Epidermal melanocyte (primary cell): Measurements from ENCODE around the gene CIAO3.
"Not testable (repeated sequence)": the region's sequence is repeated elsewhere in the genome, so short reads cannot be mapped to it uniquely, and the experiment has no call there.

Source experiments
- DNase-seq: peaks from one replicate; pipeline ENCODE4 v3.0.0; 2011; ENCODE audit warnings: low spot score; ENCODE audit not compliant: insufficient read length

CIAO3 gene

DNA sequence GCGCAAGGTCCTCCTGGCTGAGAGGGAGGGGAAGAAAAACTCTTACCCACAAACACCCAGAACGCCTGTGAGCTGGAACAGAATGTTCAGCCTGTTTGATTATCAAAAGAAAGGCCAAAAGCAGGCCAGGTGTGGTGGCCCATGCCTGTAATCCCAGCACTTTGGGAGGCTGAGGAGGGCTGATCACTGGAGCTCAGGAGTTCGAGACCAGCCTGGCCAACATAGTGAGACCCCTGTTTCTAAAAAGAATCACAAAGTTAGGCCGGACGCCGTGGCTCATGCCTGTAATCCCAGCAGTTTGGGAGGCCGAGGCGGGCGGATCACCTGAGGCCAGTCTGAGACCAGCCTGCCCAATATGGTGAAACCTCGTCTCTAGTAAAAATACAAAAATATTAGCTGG is 35.5 kb upstream of the CIAO3 start:
- not testable (repeated sequence) for DNase-seq

DNA sequence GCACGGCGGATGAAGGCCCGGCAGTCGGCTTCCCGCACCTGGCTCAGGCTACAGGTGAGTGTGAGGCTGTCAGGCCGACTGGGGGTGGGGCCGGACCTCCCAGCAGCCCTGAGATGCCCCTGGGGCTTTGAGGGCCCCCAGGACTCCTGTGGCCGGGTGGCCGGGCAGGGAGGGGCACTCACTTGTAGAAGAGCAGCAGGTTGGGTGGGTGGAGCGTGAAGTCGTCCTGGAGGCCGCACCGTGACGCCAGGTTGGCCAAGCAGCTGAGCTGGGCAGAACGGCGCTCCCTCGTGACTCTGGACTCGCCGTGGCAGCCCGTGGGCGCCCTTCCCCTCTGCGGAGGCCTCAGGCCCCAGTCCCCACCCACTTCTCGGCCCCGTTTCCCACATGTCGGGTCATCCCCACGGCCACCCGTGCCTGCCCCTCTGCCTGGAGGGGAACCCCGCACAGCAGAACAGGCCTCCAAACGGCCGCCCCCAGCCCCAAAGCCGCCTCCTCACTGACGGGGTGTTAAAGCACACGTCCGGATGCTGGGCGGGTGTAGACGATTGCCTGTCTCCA is 34.5 kb upstream of the CIAO3 start:
- no peak for DNase-seq

DNA sequence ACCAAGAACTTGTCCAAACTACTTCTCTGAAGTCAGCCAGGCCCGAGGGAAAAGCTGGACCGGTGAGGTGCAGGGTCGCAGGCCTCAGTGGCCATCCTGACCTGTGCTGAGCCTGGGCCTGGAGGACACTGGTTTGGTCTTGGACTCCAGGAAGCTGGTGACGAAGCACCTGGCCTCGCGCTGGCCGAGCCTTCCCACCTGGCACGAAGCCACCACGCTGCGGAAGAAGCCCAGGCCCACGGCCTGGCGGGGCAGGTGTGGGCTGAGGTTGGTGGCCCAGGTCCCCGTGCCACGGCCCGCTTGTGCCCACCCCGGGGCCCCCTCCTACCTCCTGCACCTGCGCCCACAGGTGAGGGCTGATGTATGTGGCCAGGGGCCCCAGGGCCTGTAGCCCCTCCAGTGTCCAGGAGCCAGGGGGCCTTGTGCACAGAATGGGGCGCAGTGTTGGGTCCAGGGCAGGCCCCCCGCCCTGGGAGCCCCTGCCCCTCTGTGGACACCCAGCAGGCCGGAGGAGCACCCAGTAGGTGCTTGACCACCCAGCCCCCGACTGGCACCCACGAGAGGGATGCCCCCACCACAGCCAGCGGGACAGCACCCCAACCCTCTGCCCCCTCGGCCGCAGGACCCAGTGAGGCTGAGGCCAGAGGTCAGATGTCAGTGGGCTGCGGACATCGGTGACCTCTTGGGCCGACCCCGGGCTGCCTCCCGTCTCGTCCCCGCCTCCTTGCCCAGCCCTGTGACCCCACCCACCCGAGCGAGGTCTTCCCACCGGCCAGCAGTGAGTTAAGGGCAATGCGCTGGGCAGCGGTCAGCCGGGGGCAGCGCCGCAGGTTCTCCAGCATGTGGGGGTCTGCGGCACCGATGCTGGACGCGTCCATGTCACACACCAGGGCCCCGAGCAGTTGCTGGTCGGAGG is 33.5 kb upstream of the CIAO3 start:
- DNase-seq = no peak

DNA sequence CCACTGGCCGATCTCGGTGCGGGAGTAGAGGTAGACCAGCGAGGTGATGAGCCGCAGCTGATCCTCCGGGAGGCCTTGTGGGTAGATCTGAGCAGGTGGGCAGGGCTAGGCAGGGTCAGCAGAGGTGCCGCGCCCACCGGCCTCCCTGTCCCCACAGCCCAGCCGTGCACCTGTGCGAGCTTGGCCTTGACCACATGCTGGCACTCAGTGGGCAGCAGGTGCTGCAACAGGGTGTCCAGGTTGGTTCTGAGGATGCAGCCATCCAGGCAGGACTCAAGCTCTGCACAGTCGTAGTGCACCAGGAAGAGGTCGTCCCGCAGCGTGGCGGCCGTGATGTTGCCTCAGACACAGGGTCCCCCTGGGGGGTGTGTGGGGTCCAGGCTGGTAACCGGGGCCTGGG is 32.2 kb upstream of the CIAO3 start:
- DNase-seq = no peak

DNA sequence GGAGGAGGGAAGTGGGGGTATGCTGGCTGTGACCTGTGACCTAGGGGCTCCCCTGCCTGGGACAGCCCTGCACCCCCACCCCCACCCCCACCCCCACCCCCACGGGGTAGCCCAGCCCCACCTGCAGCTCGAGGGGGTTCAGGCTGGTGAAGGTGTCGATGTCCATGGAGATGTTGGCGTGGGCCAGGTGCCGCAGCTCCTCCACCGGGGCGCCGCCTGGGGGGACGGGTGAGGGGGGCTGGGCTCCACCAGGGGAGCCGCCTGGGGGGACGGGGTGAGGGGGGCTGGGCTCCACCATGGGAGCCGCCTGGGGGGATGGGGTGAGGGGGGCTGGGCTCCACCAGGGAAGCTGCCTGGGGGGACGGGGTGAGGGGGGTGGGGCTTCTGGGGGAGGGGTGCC is 29.6 kb upstream of the CIAO3 start:
- no peak for DNase-seq

DNA sequence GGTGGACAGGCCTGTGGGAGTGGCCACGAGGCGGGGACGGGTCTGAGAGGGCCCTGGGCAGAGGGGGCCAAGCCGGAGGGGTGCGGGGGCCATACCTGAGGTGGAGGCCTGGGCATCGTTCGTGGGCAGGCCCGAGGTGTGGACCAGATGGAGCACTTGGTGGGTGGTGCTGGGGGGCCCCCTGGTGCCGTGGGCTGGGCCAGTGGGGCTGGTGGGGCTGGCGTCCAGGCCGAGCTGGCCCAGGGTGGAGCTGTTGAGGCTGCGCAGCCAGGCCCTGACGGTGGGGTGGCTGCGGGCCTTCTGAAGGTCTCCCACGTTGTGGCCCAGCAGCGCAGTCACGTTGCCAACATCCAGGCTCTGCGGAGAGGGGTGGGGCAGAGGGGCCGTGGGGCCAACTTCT is 29.1 kb upstream of the CIAO3 start:
- DNase-seq = no peak

DNA sequence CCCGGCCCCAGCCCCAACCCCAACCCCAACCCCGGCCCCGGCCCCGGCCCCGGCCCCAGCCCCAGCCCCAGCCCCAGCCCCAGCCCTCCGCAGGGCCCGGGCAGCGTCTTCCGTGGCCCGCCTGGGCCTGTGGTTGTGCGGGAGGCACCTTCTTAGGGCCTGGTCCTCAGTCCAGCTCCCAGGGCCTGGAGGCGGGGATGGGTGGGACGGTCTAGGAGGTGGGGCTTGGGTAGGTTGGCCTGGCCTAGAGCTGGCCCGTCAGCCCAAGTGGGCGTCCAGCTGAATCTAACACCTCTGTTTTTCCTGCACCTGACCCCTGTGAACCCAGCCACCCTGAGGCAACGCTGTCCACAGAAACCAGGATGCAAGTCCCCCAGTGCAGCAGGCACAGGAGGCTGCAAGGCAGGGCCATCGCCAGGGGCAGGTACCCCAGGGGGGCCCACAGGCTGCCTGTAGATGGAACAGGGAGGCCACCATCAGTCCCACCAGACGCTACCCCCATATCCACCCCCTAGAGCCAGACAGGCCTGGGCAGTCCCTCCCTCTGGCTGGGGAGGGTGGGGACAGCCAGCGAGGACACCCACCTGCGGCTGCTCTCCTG is 28.5 kb upstream of the CIAO3 start:
- DNase-seq = no peak

DNA sequence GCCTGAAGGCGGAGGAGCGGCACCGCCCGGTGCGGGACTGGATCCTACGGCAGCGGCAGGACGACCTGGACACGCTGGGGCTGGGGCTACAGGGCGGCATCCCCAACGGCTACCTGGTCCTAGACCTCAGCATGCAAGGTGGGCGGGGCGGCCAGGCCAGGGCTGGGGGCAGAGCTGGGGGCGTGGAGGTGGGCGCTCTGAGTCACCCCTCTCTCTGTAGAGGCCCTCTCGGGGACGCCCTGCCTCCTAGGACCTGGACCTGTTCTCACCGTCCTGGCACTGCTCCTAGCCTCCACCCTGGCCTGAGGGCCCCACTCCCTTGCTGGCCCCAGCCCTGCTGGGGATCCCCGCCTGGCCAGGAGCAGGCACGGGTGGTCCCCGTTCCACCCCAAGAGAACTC is 27.6 kb upstream of the CIAO3 start:
- DNase-seq = no peak

DNA sequence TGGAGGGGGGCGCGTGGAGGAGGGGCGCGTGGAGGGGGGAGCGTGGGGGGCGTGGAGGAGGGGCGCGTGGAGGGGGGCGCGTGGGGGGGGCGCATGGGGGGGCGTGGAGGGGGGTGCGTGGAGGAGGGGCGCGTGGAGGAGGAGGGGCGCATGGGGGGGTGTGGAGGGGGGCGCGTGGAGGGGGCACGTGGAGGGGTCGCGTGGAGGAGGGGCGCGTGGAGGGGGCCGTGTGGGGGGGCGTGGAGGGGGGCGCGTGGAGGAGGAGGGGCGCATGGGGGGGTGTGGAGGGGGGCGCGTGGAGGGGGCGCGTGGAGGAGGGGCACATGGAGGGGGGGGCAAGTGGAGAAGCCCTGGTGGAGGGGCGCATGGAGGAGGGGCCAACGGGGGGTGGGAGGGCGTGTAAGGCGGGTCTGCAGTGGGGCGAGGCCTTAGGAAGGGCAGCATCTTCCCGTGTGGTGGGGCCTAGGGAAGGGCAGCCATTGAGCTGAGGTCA is 27.0 kb upstream of the CIAO3 start:
- no peak for DNase-seq

DNA sequence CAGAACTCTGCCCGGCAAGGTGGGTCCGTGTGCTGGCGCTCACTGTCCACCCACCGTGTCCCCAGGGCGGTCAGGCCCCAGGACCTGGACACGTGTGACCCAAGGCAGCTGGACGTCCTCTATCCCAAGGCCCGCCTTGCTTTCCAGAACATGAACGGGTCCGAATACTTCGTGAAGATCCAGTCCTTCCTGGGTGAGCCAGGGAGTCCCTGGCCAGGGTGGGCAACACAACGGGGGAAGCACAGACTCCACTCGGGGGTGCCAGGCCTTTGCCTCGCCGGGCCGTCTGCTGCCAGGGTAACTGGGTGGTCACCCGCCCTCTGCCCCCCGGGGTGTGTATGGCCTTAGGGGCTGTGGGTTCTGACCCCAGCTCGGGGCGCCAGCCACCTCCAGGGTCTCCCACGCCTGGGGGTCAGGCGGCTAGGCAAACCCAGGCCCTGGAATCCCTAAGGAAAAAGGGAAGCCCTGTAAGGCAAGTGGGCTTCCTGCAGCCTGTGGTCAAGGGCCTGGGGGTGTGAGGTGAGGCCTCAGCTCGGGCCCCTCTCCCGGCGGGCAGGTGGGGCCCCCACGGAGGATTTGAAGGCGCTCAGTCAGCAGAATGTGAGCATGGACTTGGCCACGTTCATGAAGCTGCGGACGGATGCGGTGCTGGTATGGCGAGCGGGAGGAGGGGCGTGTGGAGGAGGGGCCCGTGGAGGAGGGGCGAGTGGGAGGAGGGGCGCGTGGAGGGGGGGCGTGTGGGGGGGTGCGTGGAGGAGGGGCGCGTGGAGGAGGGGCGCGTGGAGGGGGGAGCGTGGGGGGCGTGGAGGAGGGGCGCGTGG is 26.2 kb upstream of the CIAO3 start:
- no peak for DNase-seq

DNA sequence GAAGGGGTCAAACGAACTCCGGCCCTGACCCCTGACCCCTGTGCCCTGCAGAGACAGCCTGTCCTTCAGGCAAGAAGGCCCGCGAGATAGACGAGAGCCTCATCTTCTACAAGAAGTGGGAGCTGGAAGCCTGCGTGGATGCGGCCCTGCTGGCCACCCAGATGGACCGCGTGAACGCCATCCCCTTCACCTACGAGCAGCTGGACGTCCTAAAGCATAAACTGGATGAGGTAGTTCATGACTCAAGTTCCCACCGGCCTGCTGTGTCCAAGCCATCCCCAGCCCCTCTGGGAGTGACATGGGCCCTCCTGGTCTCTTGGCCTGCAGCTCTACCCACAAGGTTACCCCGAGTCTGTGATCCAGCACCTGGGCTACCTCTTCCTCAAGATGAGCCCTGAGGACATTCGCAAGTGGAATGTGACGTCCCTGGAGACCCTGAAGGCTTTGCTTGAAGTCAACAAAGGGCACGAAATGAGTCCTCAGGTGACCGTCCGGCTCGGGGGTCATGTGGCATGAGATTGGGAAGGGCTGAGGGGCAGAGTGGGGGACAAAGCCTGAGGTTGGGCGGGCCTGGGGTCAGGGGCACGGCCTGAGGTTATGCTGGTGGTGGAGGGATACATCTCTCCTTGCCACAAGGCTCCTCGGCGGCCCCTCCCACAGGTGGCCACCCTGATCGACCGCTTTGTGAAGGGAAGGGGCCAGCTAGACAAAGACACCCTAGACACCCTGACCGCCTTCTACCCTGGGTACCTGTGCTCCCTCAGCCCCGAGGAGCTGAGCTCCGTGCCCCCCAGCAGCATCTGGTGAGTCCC is 25.4 kb upstream of the CIAO3 start:
- no peak for DNase-seq

DNA sequence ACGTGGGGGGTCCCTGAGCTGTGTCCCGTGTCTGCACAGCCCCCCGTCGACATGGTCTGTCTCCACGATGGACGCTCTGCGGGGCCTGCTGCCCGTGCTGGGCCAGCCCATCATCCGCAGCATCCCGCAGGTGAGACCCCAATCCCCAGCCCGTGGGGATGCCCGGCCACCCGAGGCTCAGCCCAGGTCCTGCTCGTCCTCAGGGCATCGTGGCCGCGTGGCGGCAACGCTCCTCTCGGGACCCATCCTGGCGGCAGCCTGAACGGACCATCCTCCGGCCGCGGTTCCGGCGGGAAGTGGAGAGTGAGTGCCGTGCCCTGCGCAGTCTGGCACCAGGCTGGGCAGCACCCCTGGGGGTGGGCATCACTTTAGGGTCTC is 24.7 kb upstream of the CIAO3 start:
- no peak for DNase-seq

DNA sequence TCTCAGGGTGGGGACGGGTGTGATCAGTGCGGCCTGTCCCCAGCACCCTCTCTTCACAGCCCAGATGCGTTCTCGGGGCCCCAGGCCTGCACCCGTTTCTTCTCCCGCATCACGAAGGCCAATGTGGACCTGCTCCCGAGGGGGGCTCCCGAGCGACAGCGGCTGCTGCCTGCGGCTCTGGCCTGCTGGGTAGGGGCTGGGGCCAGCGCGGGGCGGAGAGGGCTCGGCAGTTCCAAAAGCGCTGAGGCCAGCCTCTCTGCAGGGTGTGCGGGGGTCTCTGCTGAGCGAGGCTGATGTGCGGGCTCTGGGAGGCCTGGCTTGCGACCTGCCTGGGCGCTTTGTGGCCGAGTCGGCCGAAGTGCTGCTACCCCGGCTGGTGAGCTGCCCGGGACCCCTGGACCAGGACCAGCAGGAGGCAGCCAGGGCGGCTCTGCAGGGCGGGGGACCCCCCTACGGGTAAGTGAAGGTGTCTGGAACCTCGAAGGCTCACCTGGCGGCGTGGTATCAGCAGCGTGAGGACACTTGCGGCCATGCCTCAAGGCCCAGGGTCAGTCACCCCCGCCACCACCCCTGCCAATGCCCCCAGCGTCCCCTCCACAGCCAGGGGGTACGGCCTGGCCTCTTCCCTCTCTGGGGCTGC is 24.2 kb upstream of the CIAO3 start:
- DNase-seq = no peak

DNA sequence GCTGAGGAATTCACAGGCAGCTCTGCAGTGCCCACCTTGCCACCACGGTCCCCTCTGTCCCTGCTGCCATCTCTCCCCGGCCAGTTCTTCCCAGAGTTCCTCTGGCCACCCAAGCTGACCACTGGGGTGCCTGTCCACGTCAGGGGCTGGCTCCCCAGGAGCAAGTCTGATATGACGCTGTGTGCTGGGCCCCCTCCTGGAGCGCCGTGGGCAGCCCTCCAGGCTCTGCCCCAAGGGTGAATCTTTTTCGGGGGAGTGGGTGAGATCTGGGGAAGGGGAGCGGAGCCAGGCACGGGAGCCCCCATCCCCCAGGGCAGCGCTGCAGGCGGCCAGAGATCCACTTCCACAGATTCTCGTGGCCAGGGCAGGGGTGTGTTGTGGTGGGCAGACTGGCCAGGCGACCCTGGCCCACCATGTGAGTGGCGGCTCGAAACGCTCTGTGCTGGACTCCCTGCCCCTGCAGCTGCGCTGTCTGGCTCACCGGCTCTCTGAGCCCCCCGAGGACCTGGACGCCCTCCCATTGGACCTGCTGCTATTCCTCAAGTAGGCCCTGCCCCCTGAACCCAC is 23.5 kb upstream of the CIAO3 start:
- no peak for DNase-seq

DNA sequence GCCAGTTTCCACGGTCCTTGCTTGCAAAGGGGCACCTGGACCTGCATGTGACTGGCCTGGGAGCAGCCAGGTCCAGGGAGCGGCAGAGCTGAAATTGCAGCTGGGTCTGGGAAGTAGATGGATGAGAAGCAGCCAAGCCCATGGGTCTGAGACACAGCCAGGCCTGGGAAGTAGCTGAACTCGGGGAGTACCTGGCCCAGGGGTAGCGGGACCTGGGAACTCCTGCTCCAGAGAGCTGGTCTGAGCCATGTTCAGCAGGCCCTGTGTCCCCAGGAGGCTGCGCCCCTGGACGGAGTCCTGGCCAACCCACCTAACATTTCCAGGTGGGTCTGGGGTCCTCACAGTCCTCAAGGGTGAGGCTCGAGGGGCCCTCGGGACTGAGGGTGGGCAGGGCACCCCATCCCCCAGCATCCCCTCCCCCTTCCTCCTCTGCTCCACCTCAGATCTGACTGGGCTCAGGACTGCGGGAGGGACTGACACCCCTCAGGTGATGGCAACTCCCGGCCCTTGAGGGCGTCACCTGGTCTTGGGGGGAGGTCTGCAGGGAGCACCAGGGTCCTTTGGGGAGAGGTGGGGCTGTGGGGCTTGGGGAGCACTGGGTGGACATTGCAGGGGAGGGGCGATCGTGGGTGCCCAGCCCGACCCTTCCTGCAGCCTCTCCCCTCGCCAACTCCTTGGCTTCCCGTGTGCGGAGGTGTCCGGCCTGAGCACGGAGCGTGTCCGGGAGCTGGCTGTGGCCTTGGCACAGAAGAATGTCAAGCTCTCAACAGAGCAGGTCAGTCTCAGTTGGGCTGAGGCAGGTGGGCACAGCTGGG is 22.8 kb upstream of the CIAO3 start:
- DNase-seq = no peak

DNA sequence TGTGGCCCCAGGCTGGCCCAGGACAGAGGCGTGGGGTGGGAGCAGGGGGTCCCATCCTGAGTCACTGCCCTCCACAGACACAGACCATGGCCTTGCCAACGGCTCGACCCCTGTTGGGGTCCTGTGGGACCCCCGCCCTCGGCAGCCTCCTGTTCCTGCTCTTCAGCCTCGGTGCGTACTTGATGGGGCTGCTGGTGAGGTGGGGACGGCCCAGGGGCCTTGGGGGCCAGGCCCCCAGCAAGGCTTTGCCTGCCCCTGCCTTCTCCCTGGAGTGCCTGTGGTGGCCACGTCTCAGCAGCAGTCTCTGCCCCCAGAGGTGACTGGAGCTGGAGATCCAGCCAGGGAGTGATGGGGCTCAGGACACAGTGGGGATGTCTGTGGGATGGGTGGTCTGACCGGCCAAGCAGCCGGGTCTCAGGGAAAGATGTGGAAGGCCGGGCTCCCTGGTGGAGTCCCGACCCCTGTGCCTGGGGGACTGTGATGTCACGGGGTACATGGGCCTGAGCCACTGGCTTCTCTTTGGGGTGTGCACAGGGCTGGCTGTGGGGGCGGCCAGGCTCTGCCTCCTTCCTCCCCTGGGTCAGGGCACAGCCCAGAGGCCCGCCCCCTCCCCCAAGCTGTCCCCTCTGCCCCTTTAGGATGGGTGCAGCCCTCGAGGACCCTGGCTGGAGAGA is 21.9 kb upstream of the CIAO3 start:
- DNase-seq = no peak

DNA sequence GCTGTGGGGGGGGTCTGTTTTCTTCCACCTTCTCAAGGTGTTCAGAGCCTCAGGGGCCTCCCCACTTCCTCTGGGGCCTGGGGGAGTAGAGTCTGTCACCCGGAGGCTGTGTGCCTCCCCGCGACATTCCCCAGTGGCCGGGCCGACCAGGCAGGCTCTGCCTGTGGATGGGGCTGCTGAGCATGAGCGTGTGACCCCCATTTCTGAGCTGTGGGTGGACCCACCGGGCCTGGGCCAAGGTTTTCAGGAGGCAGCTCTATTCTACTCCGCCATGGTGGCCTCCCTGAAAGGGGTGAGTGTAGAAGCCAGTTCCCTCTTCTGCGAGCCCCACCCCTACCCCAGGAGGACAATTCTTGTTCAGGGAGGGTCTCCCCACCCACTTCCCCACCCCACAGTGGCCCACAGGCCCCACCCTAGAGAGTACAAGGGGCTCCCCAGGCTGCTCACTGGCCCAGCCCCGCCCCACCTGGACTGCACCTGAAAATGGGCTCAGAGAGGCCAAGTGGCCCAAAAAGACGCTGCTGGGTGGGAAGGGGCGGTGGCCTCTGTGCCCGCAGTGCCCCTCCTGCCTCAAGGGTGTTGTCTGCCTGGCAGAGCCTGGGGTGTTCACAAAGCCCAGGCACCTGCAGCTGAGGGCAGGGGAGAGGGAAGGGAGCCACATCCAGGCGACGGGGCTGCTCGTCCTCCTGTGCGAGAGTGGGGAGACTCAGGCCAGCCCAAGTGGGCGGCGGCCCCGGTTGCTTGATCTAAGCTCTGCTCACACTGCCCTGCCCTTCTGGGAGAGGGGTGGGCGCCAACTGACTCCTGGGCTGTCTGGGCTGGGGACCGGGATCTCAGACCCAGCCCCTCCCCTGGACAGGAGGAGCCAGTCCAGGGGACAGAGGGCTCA is 21.1 kb upstream of the CIAO3 start:
- no peak for DNase-seq
